Lower lobe of right lung (tissue), 2 donors: Measurements from ENCODE around the gene CCL1. TPM values are rescaled to one million over a fixed set of nuclear protein-coding genes. Genes with fewer than 3 reads are reported as not detected.
A peak's percentile ranks its signal among the peaks of the same experiment; 100 is the strongest.

ENCODE experiments used
- ATAC-seq, 2 donors: fragments of 200-7000 bp; cut with Tn5 transposase; one replicate each; pipeline ENCODE4 v1.9.1; 2020 to 2022; ENCODE audit warnings: mild to moderate bottlenecking in 2 of 2, moderate library complexity in 2 of 2
- DNase-seq: peaks from one replicate; pipeline ENCODE4 v3.0.0-alpha.2; 2020
- H3K27ac ChIP-seq: fragments of 200-600 bp; one replicate; pipeline ENCODE4 v1.8.0; 2022
- H3K27me3 ChIP-seq: fragments of 200-600 bp; one replicate; pipeline ENCODE4 v1.8.0; 2022; ENCODE audit warnings: low read depth
- H3K36me3 ChIP-seq: fragments of 200-600 bp; one replicate; pipeline ENCODE4 v1.8.0; 2022; ENCODE audit warnings: mild to moderate bottlenecking
- H3K4me1 ChIP-seq: fragments of 200-600 bp; one replicate; pipeline ENCODE4 v1.8.0; 2022
- H3K4me3 ChIP-seq: fragments of 200-600 bp; one replicate; pipeline ENCODE4 v1.8.0; 2022; ENCODE audit warnings: mild to moderate bottlenecking
- H3K9me3 ChIP-seq: fragments of 200-600 bp; one replicate; pipeline ENCODE4 v1.8.0; 2022
- intact Hi-C: fragments of 100-400 bp; cut with DNase I; formaldehyde crosslinking; loops from one replicate; pipeline ENCODE4 v1.11.0; 2022
- total RNA-seq: library from RNA; stranded (reverse); fragmentation: NEBNext Ultra II Directional; extraction: Animal tissue kit (Norgen Biotek cat#: 25700); gene quantifications from one replicate; pipeline ENCODE4 v1.2.1, GENCODE V29; 2021
- TF ChIP-seq, protein P1 (sequence below): fragments of 200-600 bp; IDR thresholded peaks from one replicate; pipeline ENCODE4 v1.8.0; 2022; ENCODE audit warnings: antibody characterized with exemption, mild to moderate bottlenecking
- donor health status: DM: no; HTN: yes; CAD: no; lungs with severe emphysema.

CCL1 gene
- total RNA-seq, 1 donor from 2014 or later = not detected

- no peak for DNase-seq
- intact Hi-C loops = no loop called here
- H3K4me3 ChIP-seq = no peak overlapping the region
- no peaks in the 10 kb centered on the region for H3K27me3 ChIP-seq
- H3K36me3 ChIP-seq = no peaks in the 10 kb centered on the region
- H3K9me3 ChIP-seq = no peaks in the 10 kb centered on the region
- TF ChIP-seq, protein P1, sequence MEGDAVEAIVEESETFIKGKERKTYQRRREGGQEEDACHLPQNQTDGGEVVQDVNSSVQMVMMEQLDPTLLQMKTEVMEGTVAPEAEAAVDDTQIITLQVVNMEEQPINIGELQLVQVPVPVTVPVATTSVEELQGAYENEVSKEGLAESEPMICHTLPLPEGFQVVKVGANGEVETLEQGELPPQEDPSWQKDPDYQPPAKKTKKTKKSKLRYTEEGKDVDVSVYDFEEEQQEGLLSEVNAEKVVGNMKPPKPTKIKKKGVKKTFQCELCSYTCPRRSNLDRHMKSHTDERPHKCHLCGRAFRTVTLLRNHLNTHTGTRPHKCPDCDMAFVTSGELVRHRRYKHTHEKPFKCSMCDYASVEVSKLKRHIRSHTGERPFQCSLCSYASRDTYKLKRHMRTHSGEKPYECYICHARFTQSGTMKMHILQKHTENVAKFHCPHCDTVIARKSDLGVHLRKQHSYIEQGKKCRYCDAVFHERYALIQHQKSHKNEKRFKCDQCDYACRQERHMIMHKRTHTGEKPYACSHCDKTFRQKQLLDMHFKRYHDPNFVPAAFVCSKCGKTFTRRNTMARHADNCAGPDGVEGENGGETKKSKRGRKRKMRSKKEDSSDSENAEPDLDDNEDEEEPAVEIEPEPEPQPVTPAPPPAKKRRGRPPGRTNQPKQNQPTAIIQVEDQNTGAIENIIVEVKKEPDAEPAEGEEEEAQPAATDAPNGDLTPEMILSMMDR = no peak
- no peak for ATAC-seq
- peaks cover 9% of the 10 kb centered on the region for H3K4me1 ChIP-seq
- H3K27ac ChIP-seq = no peak overlapping the region
These were observed 7.5 kb upstream of the CCL1 start for GRCh38 chr17:34370376-34370996.

DNA sequence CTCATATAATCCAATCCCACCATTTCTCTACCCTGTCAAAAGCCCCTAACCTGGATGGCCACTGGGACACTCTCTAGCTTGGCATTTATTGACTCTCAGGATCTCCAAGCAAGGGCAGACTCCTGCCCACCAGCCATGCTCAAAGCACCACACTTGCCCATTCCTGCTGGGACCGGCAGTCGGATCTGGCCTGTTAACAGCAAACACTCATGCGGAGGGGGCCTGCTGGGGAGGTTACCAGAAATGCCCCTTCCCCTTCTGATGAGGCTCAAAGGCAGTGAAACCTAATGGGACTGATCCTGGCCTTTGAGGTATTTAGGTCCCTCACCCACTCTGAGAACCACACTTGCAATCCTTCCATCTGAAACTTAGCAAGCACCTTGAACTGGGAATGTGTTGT lies 6.5 kb upstream of the CCL1 start:
- H3K4me1 ChIP-seq = peaks cover 9% of the 10 kb centered on the region
- no peak for DNase-seq
- intact Hi-C loops = no loop called here
- TF ChIP-seq, protein P1 = no peak
- no peak overlapping the region for H3K4me3 ChIP-seq
- H3K27ac ChIP-seq = no peak overlapping the region
- H3K36me3 ChIP-seq = no peaks in the 10 kb centered on the region
- peaks cover 2% of the 10 kb centered on the region for H3K27me3 ChIP-seq
- no peak for ATAC-seq
- no peaks in the 10 kb centered on the region for H3K9me3 ChIP-seq

DNA sequence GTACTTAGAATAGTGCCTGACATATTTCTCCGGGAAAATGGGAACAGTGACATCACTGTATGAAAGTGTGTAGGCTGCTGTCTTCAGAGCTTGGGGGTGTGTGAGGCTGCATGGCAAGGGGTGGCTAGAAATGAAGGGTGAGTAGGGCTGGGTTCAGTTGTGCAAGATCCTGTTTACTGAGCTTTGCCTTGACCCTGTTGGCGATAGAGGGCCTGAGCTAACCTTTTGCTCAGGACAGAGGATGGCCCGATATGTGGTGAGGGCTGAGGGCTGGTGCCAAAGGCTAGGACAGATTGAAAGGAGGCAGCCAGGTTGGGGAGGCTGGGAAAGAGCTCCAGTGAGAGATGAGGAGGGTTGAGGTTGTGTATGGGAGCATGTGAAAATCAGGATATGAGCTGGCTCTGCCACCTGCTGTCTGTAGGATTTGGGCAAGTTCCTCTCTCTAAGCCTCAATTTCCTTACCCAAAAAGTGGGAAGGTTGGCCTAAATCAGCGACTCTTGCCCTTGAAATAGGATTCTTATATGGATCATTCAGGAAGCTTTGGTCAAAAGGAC lies 6.0 kb upstream of the CCL1 start:
- DNase-seq (no peak), ATAC-seq (peak; percentile 44 to 53)
- no peak overlapping the region for H3K27ac ChIP-seq
- no peaks in the 10 kb centered on the region for H3K9me3 ChIP-seq
- peaks cover 6% of the 10 kb centered on the region for H3K27me3 ChIP-seq
- H3K4me1 ChIP-seq = peaks cover 9% of the 10 kb centered on the region
- H3K4me3 ChIP-seq = no peak overlapping the region
- TF ChIP-seq, protein P1 = no peak
- no peaks in the 10 kb centered on the region for H3K36me3 ChIP-seq
- intact Hi-C loops = no loop called here

GRCh38 chr17:34368196-34368945 lies 5.3 kb upstream of the CCL1 start:
- intact Hi-C loops = no loop called here
- H3K36me3 ChIP-seq = no peaks in the 10 kb centered on the region
- H3K4me1 ChIP-seq = peaks cover 9% of the 10 kb centered on the region
- TF ChIP-seq, protein P1 = no peak
- ATAC-seq = peak in 1 of 2 donors; percentile 34
- no peak overlapping the region for H3K4me3 ChIP-seq
- peaks cover 6% of the 10 kb centered on the region for H3K27me3 ChIP-seq
- no peaks in the 10 kb centered on the region for H3K9me3 ChIP-seq
- no peak for DNase-seq
- H3K27ac ChIP-seq = no peak overlapping the region

DNA sequence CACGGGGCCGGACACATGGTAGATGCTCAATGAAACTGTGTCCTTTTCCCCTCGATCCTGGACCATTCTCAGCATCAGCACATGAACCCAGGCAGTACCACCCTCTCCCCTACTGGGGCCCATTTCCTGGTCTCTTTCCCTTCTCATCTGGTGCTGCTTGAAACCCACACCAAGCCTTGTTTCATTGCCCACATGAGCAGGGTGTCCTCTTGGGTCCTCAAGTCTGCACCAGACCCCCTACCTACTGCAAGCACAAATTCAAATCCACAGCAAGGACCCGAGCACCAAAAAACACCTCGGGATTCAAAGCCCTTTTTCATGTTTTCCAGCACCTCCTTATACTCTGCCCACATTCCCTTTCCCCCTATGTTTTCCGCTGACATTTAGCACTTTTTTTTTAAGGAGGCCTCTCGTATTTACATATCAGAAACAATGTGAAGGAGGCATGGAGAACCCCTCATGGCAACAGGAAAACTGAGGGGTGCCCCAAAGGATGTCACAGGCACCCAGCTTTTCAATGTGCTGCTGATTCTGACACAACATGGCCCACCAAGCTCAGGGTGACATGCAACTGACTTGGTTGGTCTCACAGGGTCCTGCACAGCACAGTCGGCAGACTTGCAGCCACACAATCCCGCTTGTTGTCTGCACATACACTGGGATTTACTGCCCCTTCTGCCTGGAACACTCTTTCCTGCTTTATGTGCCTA lies 4.6 kb upstream of the CCL1 start:
- Histone ChIP-seq H3K27ac (no peak overlapping the region), H3K36me3 (no peaks in the 10 kb centered on the region), H3K4me1 (peaks cover 9% of the 10 kb centered on the region), H3K4me3 (no peak overlapping the region), H3K9me3 (no peaks in the 10 kb centered on the region), H3K27me3 (peaks cover 6% of the 10 kb centered on the region)
- DNase-seq = no peak
- intact Hi-C loops = no loop called here
- ATAC-seq = no peak
- TF ChIP-seq, protein P1 = no peak
